SK-N-SH treated with all-trans-retinoic acid at 6 μM for 48 hours (cell line): ENCODE results near the gene FGF22.

Source experiments
- ATAC-seq: fragments of 200-7000 bp; cut with Tn5 transposase; 3 replicates; pipeline ENCODE4 v1.9.1; 2020; ENCODE audit warnings: mild to moderate bottlenecking, moderate library complexity
- ARNTL ChIP-seq: fragments of 450-650 bp; formaldehyde crosslinking; IDR thresholded peaks from 2 replicates; pipeline ENCODE4 v1.5.0; 2020; ENCODE audit warnings: low read depth, mild to moderate bottlenecking, moderate library complexity, borderline replicate concordance
- BACH2 ChIP-seq: fragments of 250-450 bp; sonication (Bioruptor Pico); IDR thresholded peaks from 2 replicates; pipeline ENCODE4 v1.9.0; 2021; ENCODE audit warnings: mild to moderate bottlenecking, borderline replicate concordance
- CREB5 ChIP-seq: fragments of 250-450 bp; sonication (Bioruptor Pico); IDR thresholded peaks from 2 replicates; pipeline ENCODE4 v1.5.1; 2020; ENCODE audit warnings: low read depth, mild to moderate bottlenecking, moderate library complexity
- ESRRG ChIP-seq: fragments of 250-450 bp; sonication (Bioruptor Pico); IDR thresholded peaks from 2 replicates; pipeline ENCODE4 v1.6.1; 2021; ENCODE audit warnings: mild to moderate bottlenecking
- GLIS3 ChIP-seq: fragments of 250-450 bp; sonication (Bioruptor Pico); IDR thresholded peaks from 2 replicates; pipeline ENCODE4 v1.5.0; 2020; ENCODE audit warnings: mild to moderate bottlenecking, moderate library complexity
- ISL1 ChIP-seq: fragments of 250-450 bp; sonication (Bioruptor Pico); IDR thresholded peaks from 2 replicates; pipeline ENCODE4 v2.1.2; 2022; ENCODE audit warnings: mild to moderate bottlenecking, moderate library complexity
- SNAI2 ChIP-seq: fragments of 250-450 bp; sonication (Bioruptor Pico); IDR thresholded peaks from 2 replicates; pipeline ENCODE4 v1.5.0; 2020; ENCODE audit warnings: mild to moderate bottlenecking, moderate library complexity
- TCF4 ChIP-seq: fragments of 250-450 bp; sonication (Bioruptor Pico); IDR thresholded peaks from 2 replicates; pipeline ENCODE4 v1.8.0; 2021; ENCODE audit warnings: mild to moderate bottlenecking, moderate library complexity, borderline replicate concordance
- TOX ChIP-seq: fragments of 250-450 bp; sonication (Bioruptor Pico); IDR thresholded peaks from 2 replicates; pipeline ENCODE4 v1.8.0; 2021; ENCODE audit warnings: mild to moderate bottlenecking, moderate library complexity, borderline replicate concordance
- ZC3H10 ChIP-seq: fragments of 250-450 bp; sonication (Bioruptor Pico); IDR thresholded peaks from 2 replicates; pipeline ENCODE4 v1.5.1; 2021; ENCODE audit warnings: mild to moderate bottlenecking, moderate library complexity
- ZFP3 ChIP-seq: fragments of 250-450 bp; sonication (Bioruptor Pico); IDR thresholded peaks from 2 replicates; pipeline ENCODE4 v1.5.0; 2020; ENCODE audit warnings: mild to moderate bottlenecking, moderate library complexity
- ZFP30 ChIP-seq: fragments of 450-650 bp; formaldehyde crosslinking; IDR thresholded peaks from 2 replicates; pipeline ENCODE4 v1.5.0; 2022; ENCODE audit warnings: mild to moderate bottlenecking, moderate library complexity
- ZNF70 ChIP-seq: fragments of 450-650 bp; formaldehyde crosslinking; IDR thresholded peaks from 2 replicates; pipeline ENCODE4 v1.5.0; 2020; ENCODE audit warnings: mild to moderate bottlenecking, moderate library complexity
- ZNF8 ChIP-seq: fragments of 450-650 bp; formaldehyde crosslinking; IDR thresholded peaks from 2 replicates; pipeline ENCODE4 v1.5.0; 2020; ENCODE audit warnings: mild to moderate bottlenecking, moderate library complexity
- TF ChIP-seq, protein P1 (sequence below): fragments of 250-450 bp; sonication (Bioruptor Pico); IDR thresholded peaks from 2 replicates; pipeline ENCODE4 v1.5.0; 2020; ENCODE audit warnings: mild to moderate bottlenecking, moderate library complexity
- TF ChIP-seq, protein P2 (sequence below): fragments of 250-450 bp; sonication (Bioruptor Pico); IDR thresholded peaks from 2 replicates; pipeline ENCODE4 v1.8.0; 2020; ENCODE audit warnings: mild to moderate bottlenecking, moderate library complexity, borderline replicate concordance

The FGF22 gene

GRCh38 chr19:646779-647565, 7.3 kb downstream of the FGF22 start:
- ATAC-seq: no peak
- TF ChIP-seq TOX (no peak), SNAI2 (CRISPR knock-in tag) (no peak), ARNTL (CRISPR knock-in tag) (no peak), ISL1 (CRISPR knock-in tag) (no peak), ZFP3 (CRISPR knock-in tag) (no peak), ZNF8 (CRISPR knock-in tag) (no peak), GLIS3 (no peak), CREB5 (no peak), ZNF70 (no peak)
- TF ChIP-seq, protein P1, sequence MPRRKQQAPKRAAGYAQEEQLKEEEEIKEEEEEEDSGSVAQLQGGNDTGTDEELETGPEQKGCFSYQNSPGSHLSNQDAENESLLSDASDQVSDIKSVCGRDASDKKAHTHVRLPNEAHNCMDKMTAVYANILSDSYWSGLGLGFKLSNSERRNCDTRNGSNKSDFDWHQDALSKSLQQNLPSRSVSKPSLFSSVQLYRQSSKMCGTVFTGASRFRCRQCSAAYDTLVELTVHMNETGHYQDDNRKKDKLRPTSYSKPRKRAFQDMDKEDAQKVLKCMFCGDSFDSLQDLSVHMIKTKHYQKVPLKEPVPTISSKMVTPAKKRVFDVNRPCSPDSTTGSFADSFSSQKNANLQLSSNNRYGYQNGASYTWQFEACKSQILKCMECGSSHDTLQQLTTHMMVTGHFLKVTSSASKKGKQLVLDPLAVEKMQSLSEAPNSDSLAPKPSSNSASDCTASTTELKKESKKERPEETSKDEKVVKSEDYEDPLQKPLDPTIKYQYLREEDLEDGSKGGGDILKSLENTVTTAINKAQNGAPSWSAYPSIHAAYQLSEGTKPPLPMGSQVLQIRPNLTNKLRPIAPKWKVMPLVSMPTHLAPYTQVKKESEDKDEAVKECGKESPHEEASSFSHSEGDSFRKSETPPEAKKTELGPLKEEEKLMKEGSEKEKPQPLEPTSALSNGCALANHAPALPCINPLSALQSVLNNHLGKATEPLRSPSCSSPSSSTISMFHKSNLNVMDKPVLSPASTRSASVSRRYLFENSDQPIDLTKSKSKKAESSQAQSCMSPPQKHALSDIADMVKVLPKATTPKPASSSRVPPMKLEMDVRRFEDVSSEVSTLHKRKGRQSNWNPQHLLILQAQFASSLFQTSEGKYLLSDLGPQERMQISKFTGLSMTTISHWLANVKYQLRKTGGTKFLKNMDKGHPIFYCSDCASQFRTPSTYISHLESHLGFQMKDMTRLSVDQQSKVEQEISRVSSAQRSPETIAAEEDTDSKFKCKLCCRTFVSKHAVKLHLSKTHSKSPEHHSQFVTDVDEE (CRISPR knock-in tag): no peak

GRCh38 chr19:647566-648284, 8.0 kb downstream of the FGF22 start:
- TF ChIP-seq ZFP30 (CRISPR knock-in tag) (no peak), CREB5 (no peak), TOX (no peak), ISL1 (CRISPR knock-in tag) (no peak)
- TF ChIP-seq, protein P2, sequence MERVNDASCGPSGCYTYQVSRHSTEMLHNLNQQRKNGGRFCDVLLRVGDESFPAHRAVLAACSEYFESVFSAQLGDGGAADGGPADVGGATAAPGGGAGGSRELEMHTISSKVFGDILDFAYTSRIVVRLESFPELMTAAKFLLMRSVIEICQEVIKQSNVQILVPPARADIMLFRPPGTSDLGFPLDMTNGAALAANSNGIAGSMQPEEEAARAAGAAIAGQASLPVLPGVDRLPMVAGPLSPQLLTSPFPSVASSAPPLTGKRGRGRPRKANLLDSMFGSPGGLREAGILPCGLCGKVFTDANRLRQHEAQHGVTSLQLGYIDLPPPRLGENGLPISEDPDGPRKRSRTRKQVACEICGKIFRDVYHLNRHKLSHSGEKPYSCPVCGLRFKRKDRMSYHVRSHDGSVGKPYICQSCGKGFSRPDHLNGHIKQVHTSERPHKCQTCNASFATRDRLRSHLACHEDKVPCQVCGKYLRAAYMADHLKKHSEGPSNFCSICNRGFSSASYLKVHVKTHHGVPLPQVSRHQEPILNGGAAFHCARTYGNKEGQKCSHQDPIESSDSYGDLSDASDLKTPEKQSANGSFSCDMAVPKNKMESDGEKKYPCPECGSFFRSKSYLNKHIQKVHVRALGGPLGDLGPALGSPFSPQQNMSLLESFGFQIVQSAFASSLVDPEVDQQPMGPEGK (CRISPR knock-in tag): no peak

DNA sequence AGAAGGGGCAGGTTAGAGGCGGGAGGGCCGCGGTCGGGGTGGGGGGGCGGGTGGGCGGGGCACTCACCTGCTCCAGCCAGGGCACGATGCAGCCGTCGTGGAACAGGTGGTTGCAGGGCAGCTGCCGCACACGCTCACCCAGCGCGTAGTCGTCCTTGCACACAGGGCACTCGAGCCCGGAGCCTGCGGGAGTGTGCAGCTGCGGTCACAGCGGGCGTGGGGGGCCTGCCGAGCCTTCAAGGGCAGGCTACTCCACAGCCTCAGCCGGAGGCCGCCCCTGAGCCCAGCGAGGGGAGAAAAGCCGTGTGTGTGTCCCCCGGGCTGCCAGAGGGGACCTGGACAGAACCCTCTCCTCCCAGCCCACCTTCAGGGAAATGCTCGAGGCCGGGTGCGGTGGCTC, 8.6 kb downstream of the FGF22 start:
- no peak for ATAC-seq
- no peak for TF ChIP-seq BACH2 (CRISPR knock-in tag)
- no peak for TF ChIP-seq TCF4 (CRISPR knock-in tag)
- no peak for TF ChIP-seq ZC3H10 (CRISPR knock-in tag)
- no peak for TF ChIP-seq ZNF8 (CRISPR knock-in tag)
- no peak for TF ChIP-seq ESRRG (CRISPR knock-in tag)
- TF ChIP-seq GLIS3: no peak
- TF ChIP-seq ZFP3 (CRISPR knock-in tag): no peak
- no peak for TF ChIP-seq SNAI2 (CRISPR knock-in tag)
- TF ChIP-seq, protein P1 (CRISPR knock-in tag): no peak
- no peak for TF ChIP-seq TOX
- no peak for TF ChIP-seq ISL1 (CRISPR knock-in tag)

More at GRCh38 chr19:647566-648284, 8.0 kb downstream of the FGF22 start:
- no peak for ATAC-seq
